Keratinocyte (primary cell): Measurements from ENCODE around the gene APP. TPM values are rescaled to one million over a fixed set of nuclear protein-coding genes. Genes with fewer than 3 reads are reported as not detected.

Source experiments
- DNase-seq: peaks from one replicate; pipeline ENCODE4 v3.0.0-alpha.2; 2011; ENCODE audit warnings: low read depth, missing footprints, low spot score
- FAIRE-seq: peaks from 2 replicates; lab custom pipeline; 2011; peaks lifted over from hg19 to GRCh38; lab: Jason Lieb, UNC
- H2AFZ ChIP-seq: 2 replicates; pipeline ENCODE4 v1.6.0; 2012; ENCODE audit warnings: low read length, control low read depth, inconsistent platforms; ENCODE audit not compliant: control insufficient read depth
- H3K27ac ChIP-seq: 2 replicates; pipeline ENCODE4 v1.5.1; 2011; ENCODE audit warnings: low read length; ENCODE audit not compliant: control insufficient read depth, insufficient read depth
- H3K27me3 ChIP-seq: 3 replicates; pipeline ENCODE4 v1.6.0; 2011; ENCODE audit warnings: low read length; ENCODE audit not compliant: control insufficient read depth, insufficient read depth; ENCODE audit errors: extremely low read depth
- H3K36me3 ChIP-seq, 2 experiments: 2 replicates in 1 of 2; 3 replicates in 1 of 2; pipeline ENCODE4 v1.5.1; 2011; ENCODE audit warnings: low read length in 2 of 2, mild to moderate bottlenecking in 1 of 2; ENCODE audit not compliant: control insufficient read depth in 2 of 2, insufficient read depth in 2 of 2; ENCODE audit errors: extremely low read depth in 1 of 2
- H3K4me1 ChIP-seq: 3 replicates; pipeline ENCODE4 v1.5.1; 2011; ENCODE audit warnings: low read length; ENCODE audit not compliant: control insufficient read depth, insufficient read depth; ENCODE audit errors: extremely low read depth
- H3K4me2 ChIP-seq: 3 replicates; pipeline ENCODE4 v1.6.0; 2011; ENCODE audit warnings: low read depth, low read length; ENCODE audit not compliant: control insufficient read depth, insufficient read depth; ENCODE audit errors: extremely low read depth
- H3K4me3 ChIP-seq, 3 experiments: fragments of 200-600 bp in 1 of 3; sonication (generic) in 1 of 3; 2 replicates in 2 of 3; 3 replicates in 1 of 3; pipeline ENCODE4 v1.5.1; 2011 to 2016; ENCODE audit warnings: low read length in 3 of 3, mild to moderate bottlenecking in 3 of 3, control low read depth in 2 of 3, inconsistent platforms in 1 of 3, low read depth in 1 of 3, mixed read lengths in 1 of 3, mixed run types in 1 of 3, moderate library complexity in 1 of 3; ENCODE audit not compliant: control insufficient read depth in 2 of 3, insufficient read depth in 2 of 3; ENCODE audit errors: extremely low read depth in 1 of 3
- H3K79me2 ChIP-seq: 2 replicates; pipeline ENCODE4 v1.6.0; 2012; ENCODE audit warnings: low read length; ENCODE audit not compliant: control insufficient read depth, insufficient read depth
- H3K9ac ChIP-seq: 3 replicates; pipeline ENCODE4 v1.6.0; 2011; ENCODE audit warnings: low read length; ENCODE audit not compliant: control insufficient read depth, insufficient read depth; ENCODE audit errors: extremely low read depth
- H3K9me1 ChIP-seq: 3 replicates; pipeline ENCODE4 v1.6.0; 2011; ENCODE audit warnings: low read length; ENCODE audit not compliant: control insufficient read depth, insufficient read depth; ENCODE audit errors: extremely low read depth
- H3K9me3 ChIP-seq: 2 replicates; pipeline ENCODE4 v1.5.1; 2012; ENCODE audit warnings: low read depth, low read length; ENCODE audit not compliant: control insufficient read depth
- H4K20me1 ChIP-seq: 3 replicates; pipeline ENCODE4 v1.6.0; 2011; ENCODE audit warnings: low read length; ENCODE audit not compliant: control insufficient read depth, insufficient read depth; ENCODE audit errors: extremely low read depth
- CTCF ChIP-seq, 3 experiments: IDR thresholded peaks in 1 of 3; conservative IDR thresholded peaks in 1 of 3; optimal IDR thresholded peaks in 1 of 3; 2 replicates in 2 of 3; 3 replicates in 1 of 3; pipeline versions ENCODE3 to v1.5.1; 2011; ENCODE audit warnings: low read length in 3 of 3, mild to moderate bottlenecking in 3 of 3, moderate library complexity in 2 of 3, control low read depth in 1 of 3, inconsistent platforms in 1 of 3; ENCODE audit not compliant: insufficient read depth in 2 of 3; ENCODE audit errors: extremely low read depth in 1 of 3
- EZH2 ChIP-seq: IDR thresholded peaks from one replicate; pipeline ENCODE4 v1.6.1; 2012; ENCODE audit warnings: inconsistent platforms, mild to moderate bottlenecking, low read length, moderate library complexity
- dilution Hi-C: fragments of 300-500 bp; cut with MboI; formaldehyde crosslinking; loops from one replicate; pipeline ENCODE4 v1.7.0; 2020; ENCODE audit warnings: low sequenced_read_pairs; ENCODE audit not compliant: extremely low pct_ligation_motif_present
- polyA plus RNA-seq, 5 experiments: library from polyadenylated mRNA; depleted of rRNA in 3 of 5; stranded (reverse) in 3 of 5; stranded (forward) in 1 of 5; unstranded in 1 of 5; fragments of >200 nt; gene quantifications; 1 replicate in 1 of 5; 2 replicates in 3 of 5; 3 replicates in 1 of 5; pipeline versions ENCODE4 v1.2.1 to v1.2.3, GENCODE V29; 2011 to 2012; ENCODE audit warnings: missing spikeins in 2 of 5, low read depth in 1 of 5, low replicate concordance in 1 of 5

APP gene
- polyA plus RNA-seq, 1 donor (not counting 4 experiments of a cell fraction or from before 2014, with no cell fraction given) = 1,015 TPM

GRCh38 chr21:25963181-25963580 lies 207.4 kb downstream of the APP start:
- Histone ChIP-seq H3K4me1 (peaks cover 36% of the 10 kb centered on the region), H3K27me3 (no peaks in the 10 kb centered on the region), H3K9me3 (no peaks in the 10 kb centered on the region), H3K4me3 (no peak overlapping the region), H3K9me1 (no peaks in the 10 kb centered on the region), H3K79me2 (peaks cover 8% of the 10 kb centered on the region), H3K27ac (peak overlapping the region; percentile 59), H3K36me3 (peaks cover 12 to 19% of the 10 kb centered on the region in 2 experiments), H3K9ac (peak overlapping the region; percentile 30), H4K20me1 (peaks cover 3% of the 10 kb centered on the region), H3K4me2 (peak overlapping the region; percentile 42), H2AFZ (no peak overlapping the region)
- TF ChIP-seq EZH2 (no peak), CTCF (optimal IDR thresholded peaks at IDR 0.05 in 1 of 3, IDR thresholded peaks at IDR 0.05 in 1 of 3, conservative IDR thresholded peaks at IDR 0.05 in 1 of 3; ENCODE audit: extremely low read depth in 1 of 3, insufficient read depth in 2 of 3, low read length in 3 of 3) (no peak)
- dilution Hi-C loops = no loop called here
- DNase-seq (peak; percentile 26), FAIRE-seq (peak; percentile 95)

- H3K9me3 ChIP-seq = no peaks in the 10 kb centered on the region
- no peak overlapping the region for H2AFZ ChIP-seq
- no peak overlapping the region for H3K27ac ChIP-seq
- H3K27me3 ChIP-seq = no peaks in the 10 kb centered on the region
- no peak for DNase-seq
- H4K20me1 ChIP-seq = peaks cover 3% of the 10 kb centered on the region
- H3K9ac ChIP-seq = no peak overlapping the region
- no peak overlapping the region for H3K4me2 ChIP-seq
- peaks cover 8% of the 10 kb centered on the region for H3K79me2 ChIP-seq
- H3K36me3 ChIP-seq = peaks cover 14 to 24% of the 10 kb centered on the region in 2 experiments
- no peak for FAIRE-seq
- TF ChIP-seq CTCF (optimal IDR thresholded peaks at IDR 0.05 in 1 of 3, IDR thresholded peaks at IDR 0.05 in 1 of 3, conservative IDR thresholded peaks at IDR 0.05 in 1 of 3; ENCODE audit: extremely low read depth in 1 of 3, insufficient read depth in 2 of 3, low read length in 3 of 3) (no peak), EZH2 (no peak)
- dilution Hi-C loops = no loop called here
- H3K9me1 ChIP-seq = no peaks in the 10 kb centered on the region
- H3K4me1 ChIP-seq = peaks cover 20% of the 10 kb centered on the region
- no peak overlapping the region for H3K4me3 ChIP-seq
These were observed 209.5 kb downstream of the APP start for GRCh38 chr21:25961042-25961441.
